Posterior cingulate gyrus (tissue), 11 donors: ENCODE measurements around the gene PCDHB6.
"Not testable (repeated sequence)": the region's sequence is repeated elsewhere in the genome, so short reads cannot be mapped to it uniquely, and the experiment has no call there.

Experiments
- DNase-seq, 10 donors: peaks; one replicate each; pipeline versions ENCODE4 v3.0.0 to v3.0.0-alpha.2; 2020 to 2021; ENCODE audit warnings: mixed read lengths in 3 of 10
- intact Hi-C: fragments of 100-400 bp; cut with DNase I; formaldehyde crosslinking; loops from one replicate; pipeline ENCODE4 v1.15.1; 2023

The PCDHB6 gene

GRCh38 chr5:141157356-141157755, 7.5 kb downstream of the PCDHB6 start:
- intact Hi-C loops, result not testable (repeated sequence)

GRCh38 chr5:141157901-141158300, 8.0 kb downstream of the PCDHB6 start:
- intact Hi-C loops, result not testable (repeated sequence)

More at GRCh38 chr5:141157356-141157755, 7.5 kb downstream of the PCDHB6 start:
- DNase-seq, result peak in 2 of 10 donors; percentile 62 to 69

GRCh38 chr5:141172381-141173204, 22.7 kb downstream of the PCDHB6 start, which contains the start of gene PCDHB7:
Gene PCDHB7, plus strand, starts transcription at chr5:141172644. Its CDS starts 192 bp downstream, at chr5:141172836.
- intact Hi-C loops, result no loop called here
- peak in 3 of 10 donors; percentile 17 to 54 (median 53) for DNase-seq

More at GRCh38 chr5:141157901-141158300, 8.0 kb downstream of the PCDHB6 start:
- DNase-seq, result peak in 1 of 10 donors; percentile 46

GRCh38 chr5:141174291-141175104, 24.6 kb downstream of the PCDHB6 start:
- intact Hi-C loops, result not testable (repeated sequence)
- peak in 1 of 10 donors; percentile 82 for DNase-seq

- DNase-seq, result no peak
- intact Hi-C loops, result no loop called here
These were observed 26.1 kb downstream of the PCDHB6 start for GRCh38 chr5:141175933-141176332.

- peak in 1 of 10 donors; percentile 41 for DNase-seq
- intact Hi-C loops, result not testable (repeated sequence)
These were observed 27.8 kb downstream of the PCDHB6 start, which contains the start of gene PCDHB8 for GRCh38 chr5:141177577-141178191. Gene PCDHB8, plus strand, starts transcription at chr5:141177790. Its CDS starts 245 bp downstream, at chr5:141178035.

GRCh38 chr5:141179371-141179770, 29.5 kb downstream of the PCDHB6 start:
- DNase-seq, result peak in 1 of 10 donors; percentile 79
- intact Hi-C loops, result not testable (repeated sequence)

- intact Hi-C loops, result loop anchor here (10.0 kb wide), 1 partner anchor 385 kb away; no protein-coding TSS in a partner anchor
These were observed 30.0 kb downstream of the PCDHB6 start for GRCh38 chr5:141179876-141180275.

GRCh38 chr5:141180313-141180712, 30.5 kb downstream of the PCDHB6 start:
- intact Hi-C loops, result loop anchor here (10.0 kb wide), 1 partner anchor 384 kb away; no protein-coding TSS in a partner anchor

More at GRCh38 chr5:141179876-141180275, 30.0 kb downstream of the PCDHB6 start:
- peak in 1 of 10 donors; percentile 55 for DNase-seq

GRCh38 chr5:141182248-141182647, 32.4 kb downstream of the PCDHB6 start, which contains the start of gene PCDHB16:
Gene PCDHB16, plus strand, starts transcription at chr5:141182387. Its CDS starts 173 bp downstream, at chr5:141182560.
- peak in 5 of 10 donors; percentile 27 to 90 (median 55) for DNase-seq
- intact Hi-C loops, result loop anchor here (10.0 kb wide), 1 partner anchor 383 kb away; no protein-coding TSS in a partner anchor

More at GRCh38 chr5:141180313-141180712, 30.5 kb downstream of the PCDHB6 start:
- no peak for DNase-seq

- DNase-seq, result peak in 1 of 10 donors; percentile 69
- intact Hi-C loops, result loop anchor here (10.0 kb wide), 1 partner anchor 381 kb away; no protein-coding TSS in a partner anchor
These were observed 34.4 kb downstream of the PCDHB6 start for GRCh38 chr5:141184117-141184855.

- peak in 3 of 10 donors; percentile 32 to 81 (median 35) for DNase-seq
These were observed 37.1 kb downstream of the PCDHB6 start, which contains the start of gene PCDHB9 for GRCh38 chr5:141186897-141187512. Gene PCDHB9, plus strand, starts transcription at chr5:141187161. Its CDS starts 158 bp downstream, at chr5:141187319.

GRCh38 chr5:141188682-141189081, 38.8 kb downstream of the PCDHB6 start:
- peak in 1 of 10 donors; percentile 77 for DNase-seq
- intact Hi-C loops, result loop anchor here (10.0 kb wide), 1 partner anchor 376 kb away; no protein-coding TSS in a partner anchor

More at GRCh38 chr5:141186897-141187512, 37.1 kb downstream of the PCDHB6 start, which contains the start of gene PCDHB9:
- intact Hi-C loops, result loop anchor here (10.0 kb wide), 1 partner anchor 378 kb away; no protein-coding TSS in a partner anchor

- intact Hi-C loops, result loop anchor here (10.0 kb wide), 1 partner anchor 376 kb away; no protein-coding TSS in a partner anchor
- not testable (repeated sequence) for DNase-seq
These were observed 39.3 kb downstream of the PCDHB6 start for GRCh38 chr5:141189131-141189530.

- intact Hi-C loops, result no loop called here
- DNase-seq, result peak in 5 of 10 donors; percentile 39 to 93 (median 42)
These were observed 42.4 kb downstream of the PCDHB6 start, which contains the start of gene PCDHB10 for GRCh38 chr5:141192110-141192725. Gene PCDHB10, plus strand, starts transcription at chr5:141192353. Its CDS starts 200 bp downstream, at chr5:141192553.

GRCh38 chr5:141194332-141194731, 44.5 kb downstream of the PCDHB6 start:
- DNase-seq, result peak in 1 of 10 donors; percentile 66
- intact Hi-C loops, result not testable (repeated sequence)

- no peak for DNase-seq
- intact Hi-C loops, result no loop called here
These were observed 46.5 kb downstream of the PCDHB6 start for GRCh38 chr5:141196363-141196762.
